Cardiac muscle cell (in vitro differentiated cells and primary cell): ENCODE results near the gene PRRC2B. TPM values are rescaled to one million over a fixed set of nuclear protein-coding genes. Genes with fewer than 3 reads are reported as not detected.

ENCODE experiments used
- DNase-seq, 2 donors: peaks; one replicate each; pipeline versions ENCODE4 v3.0.0 to v3.0.0-alpha.2; 2010 to 2017; ENCODE audit warnings: low read depth in 1 of 2, low spot score in 1 of 2
- H3K27ac ChIP-seq: fragments of 200-600 bp; sonication (generic); 2 replicates; pipeline ENCODE4 v1.5.1; 2016
- H3K27me3 ChIP-seq: fragments of 200-600 bp; sonication (generic); 2 replicates; pipeline ENCODE4 v1.6.0; 2016; ENCODE audit warnings: control low read depth
- H3K36me3 ChIP-seq: fragments of 200-600 bp; sonication (generic); 2 replicates; pipeline ENCODE4 v1.5.1; 2016; ENCODE audit warnings: control low read depth
- H3K4me1 ChIP-seq: fragments of 200-600 bp; sonication (generic); 2 replicates; pipeline ENCODE4 v1.8.1; 2017; ENCODE audit warnings: low read depth, mild to moderate bottlenecking, mixed run types
- H3K4me3 ChIP-seq: fragments of 200-600 bp; sonication (generic); 2 replicates; pipeline ENCODE4 v1.5.1; 2016; ENCODE audit warnings: mild to moderate bottlenecking
- H3K9me3 ChIP-seq: fragments of 200-600 bp; sonication (generic); 2 replicates; pipeline ENCODE4 v1.5.1; 2017; ENCODE audit warnings: low read depth, mild to moderate bottlenecking, control low read depth
- CTCF ChIP-seq: IDR thresholded peaks from 2 replicates; pipeline ENCODE4 v1.5.1; 2012; ENCODE audit warnings: low read depth, mild to moderate bottlenecking, low read length
- polyA plus RNA-seq: library from polyadenylated mRNA; unstranded; fragments of >200 nt; fragmentation: Nextera tagmentation; extraction: Ambion mirVana; gene quantifications from 2 replicates; pipeline ENCODE4 v1.2.1, GENCODE V29; 2016
- total RNA-seq: library from RNA; depleted of rRNA; stranded (reverse); fragments of >200 nt; gene quantifications from 2 replicates; pipeline ENCODE4 v1.2.3, GENCODE V29; 2016

PRRC2B gene
- total and polyA plus RNA-seq, 2 experiments from 2014 or later, result 71.1 to 259 TPM

- Histone ChIP-seq H3K27ac (peak overlapping the region; percentile 51), H3K4me1 (no peaks in the 10 kb centered on the region), H3K36me3 (peaks cover 75% of the 10 kb centered on the region), H3K4me3 (no peak overlapping the region), H3K9me3 (no peaks in the 10 kb centered on the region), H3K27me3 (no peaks in the 10 kb centered on the region)
- DNase-seq, result no peak
- no peak for TF ChIP-seq CTCF
Measured at GRCh38 chr9:131439224-131439623, 45.3 kb downstream of the PRRC2B start.

GRCh38 chr9:131441441-131441840 is 47.6 kb downstream of the PRRC2B start:
- Histone ChIP-seq H3K4me3 (no peak overlapping the region), H3K4me1 (no peaks in the 10 kb centered on the region), H3K27ac (no peak overlapping the region), H3K36me3 (peaks cover 80% of the 10 kb centered on the region), H3K9me3 (no peaks in the 10 kb centered on the region), H3K27me3 (no peaks in the 10 kb centered on the region)
- no peak for DNase-seq
- no peak for TF ChIP-seq CTCF

GRCh38 chr9:131442351-131442750 is 48.5 kb downstream of the PRRC2B start:
- H3K27me3 ChIP-seq, result no peaks in the 10 kb centered on the region
- no peaks in the 10 kb centered on the region for H3K4me1 ChIP-seq
- TF ChIP-seq CTCF, result no peak
- no peaks in the 10 kb centered on the region for H3K9me3 ChIP-seq
- peaks cover 80% of the 10 kb centered on the region for H3K36me3 ChIP-seq
- H3K4me3 ChIP-seq, result no peak overlapping the region
- no peak overlapping the region for H3K27ac ChIP-seq
- no peak for DNase-seq

GRCh38 chr9:131443648-131444047 is 49.8 kb downstream of the PRRC2B start:
- no peak for TF ChIP-seq CTCF
- DNase-seq, result no peak
- Histone ChIP-seq H3K4me3 (no peak overlapping the region), H3K4me1 (no peaks in the 10 kb centered on the region), H3K27ac (no peak overlapping the region), H3K27me3 (no peaks in the 10 kb centered on the region), H3K9me3 (no peaks in the 10 kb centered on the region), H3K36me3 (peaks cover 77% of the 10 kb centered on the region)

- H3K4me3 ChIP-seq, result no peak overlapping the region
- no peak for TF ChIP-seq CTCF
- H3K27ac ChIP-seq, result no peak overlapping the region
- no peak for DNase-seq
- H3K4me1 ChIP-seq, result no peaks in the 10 kb centered on the region
- H3K9me3 ChIP-seq, result no peaks in the 10 kb centered on the region
- H3K27me3 ChIP-seq, result no peaks in the 10 kb centered on the region
- H3K36me3 ChIP-seq, result peaks cover 79% of the 10 kb centered on the region
Measured at GRCh38 chr9:131446276-131446675, 52.4 kb downstream of the PRRC2B start.

- Histone ChIP-seq H3K4me1 (no peaks in the 10 kb centered on the region), H3K9me3 (no peaks in the 10 kb centered on the region), H3K4me3 (no peak overlapping the region), H3K36me3 (peaks cover 82% of the 10 kb centered on the region), H3K27me3 (no peaks in the 10 kb centered on the region), H3K27ac (no peak overlapping the region)
- TF ChIP-seq CTCF, result no peak
- DNase-seq, result no peak
Measured at GRCh38 chr9:131447148-131447547, 53.3 kb downstream of the PRRC2B start.
